ENCODE data around the gene AKR1C2.

GRCh38 chr10:5040010-5040673 lies 36.5 kb upstream of the AKR1C2 start:
- TF ChIP-seq POLR2A (IDR thresholded peaks at IDR 0.05; ENCODE audit: low read length) (no peak), GATA1 (IDR thresholded peaks at IDR 0.05; ENCODE audit: low read depth, low read length) (no peak)

Measured in erythroblast (primary cell).